ENCODE results near the gene ICE2. TPM values are rescaled to one million over a fixed set of nuclear protein-coding genes. Genes with fewer than 3 reads are reported as not detected.

Gene ICE2
- total and polyA plus RNA-seq, 7 experiments from 2014 or later = 44.8 to 70.9 (median 54.7) TPM

GRCh38 chr15:60477916-60478565, 901 bp downstream of the ICE2 start:
- Histone ChIP-seq H3K4me3 (ENCODE audit: low read length) (peak overlapping the region; percentile 83), H3K36me3 (ENCODE audit: control insufficient read depth in 2 of 3, insufficient read depth in 3 of 3, low read length in 3 of 3) (peaks cover 0 to 31% (median 0%) of the 10 kb centered on the region in 3 experiments), H3K27ac (ENCODE audit: low read depth, low read length) (peak overlapping the region; percentile 93), H3K4me1 (ENCODE audit: control insufficient read depth in 2 of 2, insufficient read depth in 2 of 2, low read length in 2 of 2) (peaks cover 23 to 25% of the 10 kb centered on the region in 2 donors), H3K9me3 (ENCODE audit: control insufficient read depth in 2 of 3, low read length in 3 of 3) (no peaks in the 10 kb centered on the region), H3K27me3 (ENCODE audit: control insufficient read depth in 2 of 2, insufficient read depth in 2 of 2, low read length in 2 of 2) (no peaks in the 10 kb centered on the region)
- Mint-ChIP-seq H3K27ac (peak overlapping the region; percentile 98 to 100 (median 99)), H3K4me3 (peak overlapping the region; percentile 93 to 100 (median 98)), H3K4me1 (peaks cover 41 to 81% (median 65%) of the 10 kb centered on the region in 7 donors), H3K27me3 (no peaks in the 10 kb centered on the region), H3K36me3 (peaks cover 7 to 22% (median 15%) of the 10 kb centered on the region in 5 donors), H3K9me3 (no peaks in the 10 kb centered on the region)
- POLR2A ChIA-PET = interaction anchor here (0.6 to 2.3 kb wide), 10 partner anchors 10 to 787 kb away, joined by 3 to 6 read pairs (median 3); partner anchors contain the start of gene ANXA2
- CTCF ChIA-PET = no interaction called here
- DNase-seq (no peak), ATAC-seq (no peak)
- intact Hi-C loops (cut with micrococcal nuclease) = loop anchor here (2.0 to 10.0 kb wide), 6 partner anchors 13 to 1491 kb away; partner anchors contain the start of gene RNF111 (in 1 of the 2)

- Histone ChIP-seq H3K27me3 (ENCODE audit: control insufficient read depth in 2 of 2, insufficient read depth in 2 of 2, low read length in 2 of 2) (no peaks in the 10 kb centered on the region), H3K4me3 (ENCODE audit: low read length) (no peak overlapping the region), H3K27ac (ENCODE audit: low read depth, low read length) (no peak overlapping the region), H3K4me1 (ENCODE audit: control insufficient read depth in 2 of 2, insufficient read depth in 2 of 2, low read length in 2 of 2) (peaks cover 23 to 25% of the 10 kb centered on the region in 2 donors), H3K36me3 (ENCODE audit: control insufficient read depth in 2 of 3, insufficient read depth in 3 of 3, low read length in 3 of 3) (peaks cover 0 to 34% (median 0%) of the 10 kb centered on the region in 3 experiments), H3K9me3 (ENCODE audit: control insufficient read depth in 2 of 3, low read length in 3 of 3) (no peaks in the 10 kb centered on the region)
- intact Hi-C loops (cut with micrococcal nuclease) = loop anchor here in 1 of 2 donors (10.0 kb wide), 1 partner anchor 368 kb away; no protein-coding TSS in a partner anchor
- Mint-ChIP-seq H3K27ac (no peak overlapping the region), H3K4me3 (peak overlapping the region in 8 of 10 donors; percentile 95 to 100 (median 98)), H3K4me1 (peaks cover 40 to 77% (median 66%) of the 10 kb centered on the region in 7 donors), H3K27me3 (no peaks in the 10 kb centered on the region), H3K36me3 (peaks cover 9 to 22% (median 16%) of the 10 kb centered on the region in 5 donors), H3K9me3 (no peaks in the 10 kb centered on the region)
- ATAC-seq (no peak), DNase-seq (no peak)
- ChIA-PET CTCF (no interaction called here), POLR2A (interaction anchor here (1.3 to 2.3 kb wide), 2 partner anchors 12 to 71 kb away, joined by 3 to 6 read pairs; no protein-coding TSS in a partner anchor)
Observed at GRCh38 chr15:60477164-60477563, 1.8 kb downstream of the ICE2 start.

GRCh38 chr15:60476713-60477112, 2.2 kb downstream of the ICE2 start:
- H3K36me3 Mint-ChIP-seq = peaks cover 9 to 21% (median 16%) of the 10 kb centered on the region in 5 donors
- H3K4me3 Mint-ChIP-seq = peak overlapping the region in 9 of 10 donors; percentile 6 to 100 (median 45)
- H3K27ac ChIP-seq (ENCODE audit: low read depth, low read length) = no peak overlapping the region
- H3K4me1 Mint-ChIP-seq = peaks cover 40 to 73% (median 63%) of the 10 kb centered on the region in 7 donors
- H3K4me1 ChIP-seq (ENCODE audit: control insufficient read depth in 2 of 2, insufficient read depth in 2 of 2, low read length in 2 of 2) = peaks cover 23 to 25% of the 10 kb centered on the region in 2 donors
- H3K27me3 ChIP-seq (ENCODE audit: control insufficient read depth in 2 of 2, insufficient read depth in 2 of 2, low read length in 2 of 2) = no peaks in the 10 kb centered on the region
- H3K9me3 ChIP-seq (ENCODE audit: control insufficient read depth in 2 of 3, low read length in 3 of 3) = no peaks in the 10 kb centered on the region
- H3K9me3 Mint-ChIP-seq = no peaks in the 10 kb centered on the region
- no peaks in the 10 kb centered on the region for H3K27me3 Mint-ChIP-seq
- ChIA-PET CTCF (no interaction called here), POLR2A (interaction anchor here (2.3 kb wide), 1 partner anchor 11 kb away, joined by 6 read pairs; no protein-coding TSS in a partner anchor)
- peak overlapping the region in 2 of 9 donors; percentile 24 to 38 for H3K27ac Mint-ChIP-seq
- intact Hi-C loops (cut with micrococcal nuclease) = loop anchor here in 1 of 2 donors (10.0 kb wide), 1 partner anchor 368 kb away; no protein-coding TSS in a partner anchor
- H3K4me3 ChIP-seq (ENCODE audit: low read length) = no peak overlapping the region
- DNase-seq = no peak
- peaks cover 0 to 34% (median 0%) of the 10 kb centered on the region in 3 experiments for H3K36me3 ChIP-seq (ENCODE audit: control insufficient read depth in 2 of 3, insufficient read depth in 3 of 3, low read length in 3 of 3)
- no peak for ATAC-seq

GRCh38 chr15:60473135-60473534, 5.8 kb downstream of the ICE2 start:
- no peak overlapping the region for H3K4me3 ChIP-seq (ENCODE audit: low read length)
- H3K27ac Mint-ChIP-seq = peak overlapping the region in 2 of 9 donors; percentile 19 to 43
- H3K27ac ChIP-seq (ENCODE audit: low read depth, low read length) = no peak overlapping the region
- POLR2A ChIA-PET = interaction anchor here (0.5 kb wide), 1 partner anchor 75 kb away, joined by 3 read pairs; no protein-coding TSS in a partner anchor
- ATAC-seq (no peak), DNase-seq (no peak)
- H3K4me1 ChIP-seq (ENCODE audit: control insufficient read depth in 2 of 2, insufficient read depth in 2 of 2, low read length in 2 of 2) = peaks cover 13 to 19% of the 10 kb centered on the region in 2 donors
- no peaks in the 10 kb centered on the region for H3K27me3 ChIP-seq (ENCODE audit: control insufficient read depth in 2 of 2, insufficient read depth in 2 of 2, low read length in 2 of 2)
- CTCF ChIA-PET = no interaction called here
- H3K9me3 Mint-ChIP-seq = peaks cover 0 to 3% (median 0%) of the 10 kb centered on the region in 11 donors
- peaks cover 9 to 39% (median 29%) of the 10 kb centered on the region in 5 donors for H3K36me3 Mint-ChIP-seq
- intact Hi-C loops (cut with micrococcal nuclease) = loop anchor here in 1 of 2 donors (10.0 kb wide), 1 partner anchor 372 kb away; no protein-coding TSS in a partner anchor
- H3K4me1 Mint-ChIP-seq = peaks cover 35 to 66% (median 52%) of the 10 kb centered on the region in 7 donors
- H3K27me3 Mint-ChIP-seq = no peaks in the 10 kb centered on the region
- H3K4me3 Mint-ChIP-seq = no peak overlapping the region
- H3K9me3 ChIP-seq (ENCODE audit: control insufficient read depth in 2 of 3, low read length in 3 of 3) = no peaks in the 10 kb centered on the region
- peaks cover 0 to 44% (median 0%) of the 10 kb centered on the region in 3 experiments for H3K36me3 ChIP-seq (ENCODE audit: control insufficient read depth in 2 of 3, insufficient read depth in 3 of 3, low read length in 3 of 3)

- peaks cover 4 to 6% of the 10 kb centered on the region in 2 donors for H3K4me1 ChIP-seq (ENCODE audit: control insufficient read depth in 2 of 2, insufficient read depth in 2 of 2, low read length in 2 of 2)
- Mint-ChIP-seq H3K27ac (no peak overlapping the region), H3K27me3 (no peaks in the 10 kb centered on the region), H3K4me3 (no peak overlapping the region), H3K9me3 (peaks cover 0 to 3% (median 0%) of the 10 kb centered on the region in 11 donors), H3K4me1 (peaks cover 21 to 48% (median 34%) of the 10 kb centered on the region in 7 donors), H3K36me3 (peaks cover 9 to 40% (median 30%) of the 10 kb centered on the region in 5 donors)
- CTCF ChIA-PET = interaction anchor here (0.6 to 0.7 kb wide), 2 partner anchors 112 to 782 kb away, joined by 3 read pairs; no protein-coding TSS in a partner anchor
- no peak for ATAC-seq
- H3K27me3 ChIP-seq (ENCODE audit: control insufficient read depth in 2 of 2, insufficient read depth in 2 of 2, low read length in 2 of 2) = no peaks in the 10 kb centered on the region
- H3K27ac ChIP-seq (ENCODE audit: low read depth, low read length) = no peak overlapping the region
- no peaks in the 10 kb centered on the region for H3K9me3 ChIP-seq (ENCODE audit: control insufficient read depth in 2 of 3, low read length in 3 of 3)
- no peak for DNase-seq
- H3K4me3 ChIP-seq (ENCODE audit: low read length) = no peak overlapping the region
- peaks cover 0 to 44% (median 3%) of the 10 kb centered on the region in 3 experiments for H3K36me3 ChIP-seq (ENCODE audit: control insufficient read depth in 2 of 3, insufficient read depth in 3 of 3, low read length in 3 of 3)
- POLR2A ChIA-PET = interaction anchor here (0.5 to 1.5 kb wide), 2 partner anchors 8 to 1457 kb away, joined by 5 to 7 read pairs; partner anchors contain the start of gene ICE2
- intact Hi-C loops (cut with micrococcal nuclease) = loop anchor here in 1 of 2 donors (10.0 kb wide), 1 partner anchor 373 kb away; no protein-coding TSS in a partner anchor
Observed at GRCh38 chr15:60471314-60471713, 7.6 kb downstream of the ICE2 start.

GRCh38 chr15:60469893-60470641, 8.9 kb downstream of the ICE2 start:
- H3K27me3 ChIP-seq (ENCODE audit: control insufficient read depth in 2 of 2, insufficient read depth in 2 of 2, low read length in 2 of 2) = no peaks in the 10 kb centered on the region
- H3K27me3 Mint-ChIP-seq = no peaks in the 10 kb centered on the region
- H3K4me3 ChIP-seq (ENCODE audit: low read length) = no peak overlapping the region
- peaks cover 0 to 51% (median 4%) of the 10 kb centered on the region in 3 experiments for H3K36me3 ChIP-seq (ENCODE audit: control insufficient read depth in 2 of 3, insufficient read depth in 3 of 3, low read length in 3 of 3)
- H3K4me1 Mint-ChIP-seq = peaks cover 18 to 41% (median 27%) of the 10 kb centered on the region in 7 donors
- intact Hi-C loops (cut with micrococcal nuclease) = loop anchor here in 1 of 2 donors (10.0 kb wide), 1 partner anchor 375 kb away; no protein-coding TSS in a partner anchor
- H3K27ac ChIP-seq (ENCODE audit: low read depth, low read length) = no peak overlapping the region
- DNase-seq (no peak), ATAC-seq (no peak)
- ChIA-PET POLR2A (interaction anchor here (0.9 to 1.5 kb wide), 2 partner anchors 9 kb away, joined by 4 to 7 read pairs; partner anchors contain the start of gene ICE2), CTCF (no interaction called here)
- no peaks in the 10 kb centered on the region for H3K9me3 ChIP-seq (ENCODE audit: control insufficient read depth in 2 of 3, low read length in 3 of 3)
- peaks cover 0 to 6% of the 10 kb centered on the region in 2 donors for H3K4me1 ChIP-seq (ENCODE audit: control insufficient read depth in 2 of 2, insufficient read depth in 2 of 2, low read length in 2 of 2)
- H3K36me3 Mint-ChIP-seq = peaks cover 9 to 43% (median 30%) of the 10 kb centered on the region in 5 donors
- no peak overlapping the region for H3K27ac Mint-ChIP-seq
- peak overlapping the region in 1 of 10 donors; percentile 4 for H3K4me3 Mint-ChIP-seq
- peaks cover 0 to 3% (median 0%) of the 10 kb centered on the region in 11 donors for H3K9me3 Mint-ChIP-seq
